Inferior parietal cortex (tissue), 1 donor: ENCODE measurements around the gene PRKCE.

Source experiments
- DNase-seq: peaks from one replicate; pipeline ENCODE4 v3.0.0-alpha.2; 2016; ENCODE audit errors: extremely low spot score

Gene PRKCE

GRCh38 chr2:46118656-46119371 is 467.3 kb downstream of the PRKCE start:
- DNase-seq, result no peak

GRCh38 chr2:46119453-46119852 is 468.0 kb downstream of the PRKCE start:
- no peak for DNase-seq

DNA sequence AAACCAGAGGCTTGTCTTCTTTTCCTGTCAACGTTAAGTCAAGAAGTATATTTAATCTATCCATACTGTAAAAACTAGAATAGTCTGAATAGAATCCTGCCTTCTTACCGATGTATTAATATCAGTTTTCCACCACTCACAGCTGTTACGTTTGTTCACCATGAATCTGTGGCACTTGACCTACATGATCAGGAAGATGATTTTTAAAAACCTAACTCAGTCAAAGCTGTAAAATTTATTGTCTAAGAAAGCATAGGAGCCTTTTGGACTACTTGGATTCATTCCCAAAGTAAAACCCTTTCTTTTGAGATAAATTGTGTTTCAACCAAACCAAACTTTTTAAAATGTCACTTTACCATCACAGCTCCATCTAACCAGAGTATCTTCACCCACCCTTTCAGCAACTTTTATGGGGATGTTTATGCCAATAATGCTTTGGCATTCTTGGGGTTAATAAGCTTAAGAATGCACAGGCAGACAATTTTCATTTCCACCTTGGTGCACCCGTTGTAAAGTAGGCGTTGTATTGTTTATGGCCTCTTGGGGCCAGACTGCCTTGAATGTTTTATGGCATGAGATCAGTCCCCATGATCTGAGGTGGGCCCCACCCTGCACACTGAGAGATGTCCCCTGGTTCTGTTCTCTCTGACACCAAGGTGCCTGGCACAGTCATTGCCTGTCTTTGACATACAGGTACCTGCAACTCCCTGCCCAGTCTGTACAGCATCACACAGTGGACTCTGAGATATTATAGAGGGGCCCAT is 469.5 kb downstream of the PRKCE start:
- no peak for DNase-seq

DNA sequence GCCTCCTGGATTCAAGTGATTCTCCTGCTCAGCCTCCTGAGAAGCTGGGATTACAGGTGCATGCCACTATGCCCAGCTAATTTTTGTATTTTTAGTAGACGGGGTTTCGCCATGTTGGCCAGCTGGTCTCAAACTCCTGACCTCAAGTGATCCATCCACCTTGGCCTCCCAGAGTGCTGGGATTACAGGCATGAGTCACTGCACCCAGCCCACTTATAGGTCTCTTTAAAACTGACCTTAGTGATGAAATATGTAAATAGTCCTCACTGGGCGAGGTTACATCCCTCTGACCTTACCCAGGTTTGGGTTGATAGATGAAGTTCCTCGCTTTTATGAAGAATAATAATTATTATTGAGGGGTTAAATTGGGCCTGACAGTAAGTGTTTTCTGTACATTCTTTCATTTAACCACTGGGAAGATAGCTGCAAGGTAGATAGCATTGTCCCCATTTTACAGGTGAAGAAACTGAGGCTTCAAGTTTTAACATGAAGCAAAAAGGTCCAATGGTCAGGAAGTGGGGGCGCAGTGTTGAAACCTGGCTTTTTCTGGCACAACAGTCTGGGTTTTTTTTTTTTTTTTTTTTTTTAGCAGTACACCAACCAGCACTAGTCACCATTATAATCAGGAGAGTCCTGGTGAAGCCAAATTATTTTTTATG is 471.0 kb downstream of the PRKCE start:
- no peak for DNase-seq

DNA sequence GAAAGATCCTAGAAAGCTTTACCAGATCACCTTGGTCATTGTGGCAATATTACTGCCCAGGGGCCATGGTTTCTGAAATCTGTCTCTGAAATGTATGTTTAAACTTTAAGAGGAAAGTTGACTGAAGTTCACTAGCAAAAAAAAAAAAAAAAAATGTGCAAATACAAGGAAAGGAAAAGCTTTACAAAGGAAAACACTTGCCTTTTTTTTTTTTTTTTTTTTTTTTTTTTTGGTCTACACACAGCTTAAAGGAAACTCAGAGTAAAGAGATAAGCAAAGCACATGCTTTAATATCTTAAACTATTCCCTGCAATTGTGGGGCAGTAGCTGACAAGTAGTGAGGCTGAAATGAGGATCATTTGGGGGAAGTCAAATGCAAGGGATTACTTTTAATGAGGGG is 471.5 kb downstream of the PRKCE start:
- no peak for DNase-seq

- no peak for DNase-seq
Observed at GRCh38 chr2:46125798-46126197, 474.3 kb downstream of the PRKCE start.

DNA sequence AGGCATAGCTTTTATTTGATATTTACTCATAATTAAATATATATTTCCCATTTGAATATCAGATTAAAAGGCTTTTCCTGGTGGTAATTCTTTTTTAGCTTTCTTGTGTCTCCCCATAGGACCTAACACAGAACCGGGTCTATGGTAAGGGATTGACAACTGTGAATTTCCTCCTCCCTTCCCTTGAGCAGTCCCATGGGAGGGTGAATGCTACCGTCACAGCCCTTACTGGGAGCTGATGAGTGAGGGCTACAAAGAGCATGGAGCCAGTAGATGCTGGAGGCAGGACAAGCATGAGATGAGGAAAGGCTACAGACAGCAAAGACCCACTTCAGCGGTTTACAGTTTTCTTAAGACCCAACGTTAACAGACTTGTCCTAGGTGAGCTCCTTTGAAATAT is 475.1 kb downstream of the PRKCE start:
- no peak for DNase-seq

DNA sequence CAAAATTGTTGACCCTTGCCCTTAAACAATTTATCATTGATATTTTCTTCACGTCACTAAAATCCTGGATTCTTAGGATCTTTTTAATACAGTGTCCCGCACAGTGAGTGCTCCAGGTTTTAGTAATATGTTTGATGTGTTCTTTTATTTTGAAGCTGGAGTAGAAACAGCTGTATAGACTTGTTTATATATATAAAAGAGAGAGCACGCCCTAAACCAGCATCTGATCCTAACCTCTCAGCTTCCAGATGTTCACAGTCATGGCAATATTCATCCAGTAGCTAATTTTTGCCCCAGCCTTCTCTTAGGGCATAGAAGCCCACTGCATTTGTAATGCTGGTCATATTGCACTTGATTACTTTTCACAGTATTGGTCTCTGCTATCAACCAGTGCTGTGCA is 475.7 kb downstream of the PRKCE start:
- DNase-seq, result no peak

DNA sequence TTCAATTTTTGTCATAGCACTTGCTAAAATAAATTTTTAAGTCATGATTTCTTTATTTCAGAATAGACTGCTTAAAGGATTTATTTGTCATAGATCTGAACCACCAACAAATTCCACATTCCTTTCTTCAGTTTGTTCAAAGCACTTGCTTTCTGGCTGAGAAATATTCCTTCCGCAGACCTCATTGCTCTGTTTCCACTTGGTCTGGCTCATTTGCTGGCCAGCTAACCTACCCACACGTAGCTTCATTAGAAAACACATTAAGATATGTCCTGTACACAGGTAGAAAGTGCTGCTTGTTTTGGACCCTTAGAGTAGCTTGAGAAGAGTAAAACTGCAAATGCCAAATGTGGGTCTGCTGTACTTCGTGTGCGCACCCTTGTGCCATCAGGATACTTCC is 479.0 kb downstream of the PRKCE start:
- DNase-seq, result no peak

DNA sequence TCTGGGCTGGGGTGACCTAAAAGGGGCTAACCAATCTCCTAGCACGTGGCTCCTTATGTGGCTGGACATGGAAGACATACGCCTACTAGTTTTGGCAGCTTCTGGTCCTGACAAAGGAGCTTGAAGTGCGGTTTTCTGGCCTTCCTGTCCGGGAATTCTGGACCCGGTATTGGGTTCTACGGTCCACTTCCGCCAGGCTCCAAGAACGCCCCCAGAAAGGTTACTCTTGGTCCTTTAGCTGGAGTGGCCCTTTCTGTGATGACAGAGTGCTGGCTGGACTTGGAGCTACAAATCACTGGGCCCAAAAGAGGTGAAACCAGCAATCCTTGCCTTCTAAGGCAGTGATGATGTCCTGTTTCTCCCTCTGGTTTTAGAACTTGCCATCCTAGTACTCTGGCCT is 481.5 kb downstream of the PRKCE start:
- DNase-seq, result no peak

GRCh38 chr2:46134531-46135227 is 483.2 kb downstream of the PRKCE start:
- DNase-seq, result no peak

- DNase-seq, result no peak
Observed at GRCh38 chr2:46135228-46135855, 483.9 kb downstream of the PRKCE start.

GRCh38 chr2:46135958-46136357 is 484.5 kb downstream of the PRKCE start:
- DNase-seq, result no peak

DNA sequence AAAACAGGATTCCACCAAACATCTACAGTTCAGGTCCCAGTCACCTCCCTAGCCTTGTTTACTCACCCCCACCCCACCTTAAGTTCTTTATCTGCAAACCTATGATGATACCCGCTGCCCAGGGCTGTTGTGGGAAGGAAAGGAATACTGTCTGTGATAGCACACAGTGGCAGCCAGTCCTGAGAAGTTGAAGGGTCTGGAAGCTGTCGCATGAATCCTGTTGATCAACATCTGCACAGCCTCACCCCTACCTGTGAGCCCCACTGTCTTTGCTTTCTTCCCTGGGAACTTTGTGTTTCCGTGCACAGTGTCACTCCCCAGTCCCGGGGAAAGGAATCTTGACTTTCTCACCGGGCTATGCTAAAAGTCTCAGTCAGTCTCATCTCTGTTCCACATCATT is 485.0 kb downstream of the PRKCE start:
- DNase-seq, result no peak

DNA sequence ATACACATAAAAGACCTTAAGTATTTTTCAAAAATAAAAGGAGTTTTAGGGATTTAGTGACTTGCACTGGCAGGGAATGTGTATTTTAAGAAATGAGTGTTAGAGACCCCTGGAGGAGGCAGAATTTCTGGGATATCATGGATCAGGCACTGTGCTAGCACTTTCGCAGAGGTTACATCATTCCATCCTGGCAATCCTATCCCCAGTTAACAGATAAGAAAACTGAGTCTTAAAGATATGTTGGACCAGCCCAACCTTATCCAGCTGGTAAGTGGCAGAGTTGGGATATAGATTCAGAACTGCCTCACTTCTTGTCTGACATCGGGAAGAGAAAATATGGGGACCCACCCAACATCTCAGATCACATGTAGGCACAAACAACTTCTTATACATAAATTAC is 485.5 kb downstream of the PRKCE start:
- no peak for DNase-seq

GRCh38 chr2:46142546-46143428 is 491.3 kb downstream of the PRKCE start:
- no peak for DNase-seq

GRCh38 chr2:46143429-46144132 is 492.1 kb downstream of the PRKCE start:
- no peak for DNase-seq

DNA sequence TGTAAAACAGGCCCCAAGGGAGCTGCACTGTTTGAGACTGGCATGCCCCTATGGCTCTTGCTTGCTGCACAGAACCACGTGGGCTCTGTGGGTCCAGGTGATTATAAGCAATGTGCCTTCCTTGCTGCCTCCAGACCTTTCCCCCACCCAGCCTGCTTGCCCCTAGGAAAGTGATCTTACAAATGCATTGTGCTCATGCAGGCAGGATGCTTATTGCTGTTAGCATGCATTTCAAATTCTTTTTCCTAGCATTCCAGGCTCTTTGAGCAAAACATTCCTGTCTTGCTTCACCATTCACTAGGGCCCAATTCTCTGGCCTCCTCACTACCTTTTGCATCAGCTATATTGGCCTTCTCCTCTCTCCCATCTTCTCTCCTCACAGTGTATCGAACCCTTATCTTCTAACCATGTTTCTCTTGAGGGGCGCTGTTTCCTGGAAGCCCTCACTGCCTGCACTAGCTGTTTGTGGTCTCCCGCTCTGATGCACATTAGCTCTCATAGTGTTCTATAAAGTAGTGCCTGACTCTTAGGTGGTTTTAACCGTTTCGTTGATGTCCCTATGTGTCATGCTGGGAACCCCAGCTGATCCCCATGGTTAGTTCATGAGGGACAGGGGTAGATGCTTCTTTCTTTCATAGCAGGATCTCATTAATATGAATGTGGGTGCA is 492.8 kb downstream of the PRKCE start:
- DNase-seq, result no peak

- no peak for DNase-seq
Observed at GRCh38 chr2:46145017-46145416, 493.5 kb downstream of the PRKCE start.

DNA sequence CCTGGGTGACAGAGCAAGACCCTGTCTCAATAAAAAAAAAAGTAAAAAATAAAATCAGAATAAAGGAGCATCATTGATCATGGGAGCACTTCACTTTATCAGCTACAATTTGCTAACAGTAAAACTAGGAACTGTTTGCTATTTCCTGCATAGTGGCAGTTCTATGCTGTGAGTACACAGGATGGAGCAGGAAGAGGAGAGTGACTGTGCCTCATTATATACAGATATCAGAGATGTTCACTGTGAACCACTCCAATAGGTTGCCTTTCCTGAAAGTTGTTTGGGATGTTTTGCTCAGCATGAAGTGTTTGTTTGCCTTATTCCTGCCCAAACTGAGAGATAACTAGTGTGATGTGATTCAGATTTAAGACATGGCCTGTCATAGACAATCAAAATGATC is 494.4 kb downstream of the PRKCE start:
- no peak for DNase-seq
